ENCODE data around the gene PKMYT1. TPM values are rescaled to one million over a fixed set of nuclear protein-coding genes. Genes with fewer than 3 reads are reported as not detected.

Gene PKMYT1
- total and polyA plus RNA-seq, 9 of the 15 experiments (the other 6 are each of a cell fraction or from before 2014, with no cell fraction given): 8.7 to 201 (median 37.8) TPM

DNA sequence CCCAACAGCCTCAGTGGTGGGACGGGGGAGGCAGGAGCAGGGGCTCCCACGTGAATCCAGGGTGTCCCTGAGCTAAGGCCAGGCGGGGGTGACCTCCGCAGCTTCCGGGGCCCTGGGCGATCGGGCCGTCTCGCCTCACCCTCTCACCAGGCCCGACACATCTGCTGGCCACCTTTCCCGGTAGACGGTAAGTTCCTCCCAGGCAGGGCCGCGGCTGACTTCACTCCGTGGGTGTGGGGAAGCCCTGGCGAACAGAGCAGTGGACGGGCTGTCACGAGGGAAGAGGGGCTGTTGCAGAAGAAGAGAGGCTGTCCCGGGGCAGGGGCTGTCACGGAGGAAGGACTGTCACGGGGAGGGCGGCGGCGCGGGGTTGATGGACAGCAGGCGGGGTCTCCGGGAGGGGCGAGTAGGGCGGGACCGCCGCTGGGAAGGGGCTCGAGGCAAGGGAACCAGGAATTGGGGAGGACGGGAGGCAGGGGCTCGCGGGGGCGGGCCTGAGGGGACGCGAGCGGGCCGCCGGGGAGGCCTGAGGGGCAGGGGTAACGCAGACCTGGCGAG is 498 bp downstream of the PKMYT1 start (continued):
- TF ChIP-seq ZNF175 (CRISPR knock-in tag; IDR thresholded peaks at IDR 0.05; ENCODE audit: low read depth): no peak
- no peak for TF ChIP-seq ZC3H4 (CRISPR knock-in tag; IDR thresholded peaks at IDR 0.05; ENCODE audit: borderline replicate concordance)
- TF ChIP-seq NBN (IDR thresholded peaks at IDR 0.05; ENCODE audit: low read depth): no peak
- no peak for TF ChIP-seq BHLHE40 (IDR thresholded peaks at IDR 0.05; ENCODE audit: low read length)
- TF ChIP-seq RBM25 (IDR thresholded peaks at IDR 0.05; ENCODE audit: low read depth, low read length, severe bottlenecking): no peak
- TF ChIP-seq SMAD2 (IDR thresholded peaks at IDR 0.05; ENCODE audit: low read depth, low read length): no peak
- no peak for TF ChIP-seq ZC3H11A (IDR thresholded peaks at IDR 0.05; ENCODE audit: low read depth, low read length)
- TF ChIP-seq GABPB1 (CRISPR knock-in tag; IDR thresholded peaks at IDR 0.05): no peak
- no peak for TF ChIP-seq JUN (IDR thresholded peaks at IDR 0.05; ENCODE audit: borderline replicate concordance, low read depth, low read length)
- TF ChIP-seq JUN (CRISPR knock-in tag; IDR thresholded peaks at IDR 0.05; ENCODE audit: borderline replicate concordance): no peak
- peak; percentile 37 for TF ChIP-seq NFIC (IDR thresholded peaks at IDR 0.05)
- TF ChIP-seq ZNF668 (CRISPR knock-in tag; IDR thresholded peaks at IDR 0.05): no peak
- TF ChIP-seq, protein P1, sequence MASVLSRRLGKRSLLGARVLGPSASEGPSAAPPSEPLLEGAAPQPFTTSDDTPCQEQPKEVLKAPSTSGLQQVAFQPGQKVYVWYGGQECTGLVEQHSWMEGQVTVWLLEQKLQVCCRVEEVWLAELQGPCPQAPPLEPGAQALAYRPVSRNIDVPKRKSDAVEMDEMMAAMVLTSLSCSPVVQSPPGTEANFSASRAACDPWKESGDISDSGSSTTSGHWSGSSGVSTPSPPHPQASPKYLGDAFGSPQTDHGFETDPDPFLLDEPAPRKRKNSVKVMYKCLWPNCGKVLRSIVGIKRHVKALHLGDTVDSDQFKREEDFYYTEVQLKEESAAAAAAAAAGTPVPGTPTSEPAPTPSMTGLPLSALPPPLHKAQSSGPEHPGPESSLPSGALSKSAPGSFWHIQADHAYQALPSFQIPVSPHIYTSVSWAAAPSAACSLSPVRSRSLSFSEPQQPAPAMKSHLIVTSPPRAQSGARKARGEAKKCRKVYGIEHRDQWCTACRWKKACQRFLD (CRISPR knock-in tag; IDR thresholded peaks at IDR 0.05): 0 out of 2 replicates have a peak, but pooled peaks have one; percentile 2
- no peak for TF ChIP-seq GTF2A2 (tag; IDR thresholded peaks at IDR 0.05)
- TF ChIP-seq TBL1XR1 (IDR thresholded peaks at IDR 0.05; ENCODE audit: low read length in 2 of 2): no peak
- TF ChIP-seq, protein P2, sequence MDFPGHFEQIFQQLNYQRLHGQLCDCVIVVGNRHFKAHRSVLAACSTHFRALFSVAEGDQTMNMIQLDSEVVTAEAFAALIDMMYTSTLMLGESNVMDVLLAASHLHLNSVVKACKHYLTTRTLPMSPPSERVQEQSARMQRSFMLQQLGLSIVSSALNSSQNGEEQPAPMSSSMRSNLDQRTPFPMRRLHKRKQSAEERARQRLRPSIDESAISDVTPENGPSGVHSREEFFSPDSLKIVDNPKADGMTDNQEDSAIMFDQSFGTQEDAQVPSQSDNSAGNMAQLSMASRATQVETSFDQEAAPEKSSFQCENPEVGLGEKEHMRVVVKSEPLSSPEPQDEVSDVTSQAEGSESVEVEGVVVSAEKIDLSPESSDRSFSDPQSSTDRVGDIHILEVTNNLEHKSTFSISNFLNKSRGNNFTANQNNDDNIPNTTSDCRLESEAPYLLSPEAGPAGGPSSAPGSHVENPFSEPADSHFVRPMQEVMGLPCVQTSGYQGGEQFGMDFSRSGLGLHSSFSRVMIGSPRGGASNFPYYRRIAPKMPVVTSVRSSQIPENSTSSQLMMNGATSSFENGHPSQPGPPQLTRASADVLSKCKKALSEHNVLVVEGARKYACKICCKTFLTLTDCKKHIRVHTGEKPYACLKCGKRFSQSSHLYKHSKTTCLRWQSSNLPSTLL (IDR thresholded peaks at IDR 0.05): no peak
- no peak for TF ChIP-seq EZH2 (IDR thresholded peaks at IDR 0.05; ENCODE audit: borderline replicate concordance, low read depth, low read length)
- 0 out of 2 replicates have a peak, but pooled peaks have one; percentile 20 for TF ChIP-seq MXI1 (IDR thresholded peaks at IDR 0.05; ENCODE audit: low read depth, low read length)
- TF ChIP-seq ZNF263 (CRISPR knock-in tag; IDR thresholded peaks at IDR 0.05; ENCODE audit: borderline replicate concordance): 0 out of 2 replicates have a peak, but pooled peaks have one; percentile 48
- TF ChIP-seq, protein P3, sequence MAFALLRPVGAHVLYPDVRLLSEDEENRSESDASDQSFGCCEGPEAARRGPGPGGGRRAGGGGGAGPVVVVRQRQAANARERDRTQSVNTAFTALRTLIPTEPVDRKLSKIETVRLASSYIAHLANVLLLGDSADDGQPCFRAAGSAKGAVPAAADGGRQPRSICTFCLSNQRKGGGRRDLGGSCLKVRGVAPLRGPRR (CRISPR knock-in tag; IDR thresholded peaks at IDR 0.05): no peak
- TF ChIP-seq NCOR1 (IDR thresholded peaks at IDR 0.05): no peak
- TF ChIP-seq, protein P4, sequence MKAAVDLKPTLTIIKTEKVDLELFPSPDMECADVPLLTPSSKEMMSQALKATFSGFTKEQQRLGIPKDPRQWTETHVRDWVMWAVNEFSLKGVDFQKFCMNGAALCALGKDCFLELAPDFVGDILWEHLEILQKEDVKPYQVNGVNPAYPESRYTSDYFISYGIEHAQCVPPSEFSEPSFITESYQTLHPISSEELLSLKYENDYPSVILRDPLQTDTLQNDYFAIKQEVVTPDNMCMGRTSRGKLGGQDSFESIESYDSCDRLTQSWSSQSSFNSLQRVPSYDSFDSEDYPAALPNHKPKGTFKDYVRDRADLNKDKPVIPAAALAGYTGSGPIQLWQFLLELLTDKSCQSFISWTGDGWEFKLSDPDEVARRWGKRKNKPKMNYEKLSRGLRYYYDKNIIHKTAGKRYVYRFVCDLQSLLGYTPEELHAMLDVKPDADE (conservative IDR thresholded peaks at IDR 0.05; ENCODE audit: control insufficient read depth, low read depth, low read length): peak; percentile 34; the same call in 1 of the 2 replicates
- TF ChIP-seq HDAC2 (IDR thresholded peaks at IDR 0.05): no peak
- no peak for TF ChIP-seq BRCA1 (IDR thresholded peaks at IDR 0.05)
- no peak for TF ChIP-seq BRCA1 (CRISPR knock-in tag; IDR thresholded peaks at IDR 0.05)
- no peak for TF ChIP-seq NELFE (IDR thresholded peaks at IDR 0.05; ENCODE audit: insufficient read depth, insufficient read length)
- no peak for TF ChIP-seq HOXB6 (CRISPR knock-in tag; IDR thresholded peaks at IDR 0.05; ENCODE audit: borderline replicate concordance)
